ENCODE data around the gene SERPINB7. TPM values are rescaled to one million over a fixed set of nuclear protein-coding genes. Genes with fewer than 3 reads are reported as not detected.

The SERPINB7 gene
- total RNA-seq, 1 experiment from 2014 or later, result not detected

- no peaks in the 10 kb centered on the region for H3K9me3 ChIP-seq (ENCODE audit: control insufficient read depth, low read depth, low read length)
- no peak overlapping the region for H4K5ac ChIP-seq (ENCODE audit: insufficient read length, low read depth, low read length)
- no peak overlapping the region for H2AK5ac ChIP-seq (ENCODE audit: insufficient read length, low read length)
- no peak for DNase-seq
- Mint-ChIP-seq H3K27me3 (ENCODE audit: low read depth) (no peaks in the 10 kb centered on the region), H3K9me3 (no peaks in the 10 kb centered on the region), H3K4me1 (no peaks in the 10 kb centered on the region), H3K4me3 (no peak overlapping the region), H3K36me3 (ENCODE audit: insufficient read depth in 1 of 3, low read depth in 3 of 3) (no peaks in the 10 kb centered on the region), H3K27ac (no peak overlapping the region)
- H3K79me1 ChIP-seq (ENCODE audit: insufficient read depth, low read depth, low read length, poor library complexity, severe bottlenecking), result no peaks in the 10 kb centered on the region
- H3K27ac ChIP-seq (ENCODE audit: insufficient read length, low read depth, low read length), result no peak overlapping the region
- H3K23me2 ChIP-seq (ENCODE audit: insufficient read length, low read depth, low read length, poor library complexity, severe bottlenecking), result no peaks in the 10 kb centered on the region
- H2BK12ac ChIP-seq (ENCODE audit: insufficient read length, low read depth, low read length), result no peak overlapping the region
- no peak overlapping the region for H4K8ac ChIP-seq (replicated peaks; ENCODE audit: insufficient read length, low read depth, low read length)
- no peaks in the 10 kb centered on the region for H4K20me1 ChIP-seq (ENCODE audit: control insufficient read depth, insufficient read depth, insufficient read length)
- H3K9ac ChIP-seq (ENCODE audit: extremely low read depth, insufficient read length, low read length), result no peak overlapping the region
- TF ChIP-seq CTCF (conservative IDR thresholded peaks at IDR 0.05), result no peak
- no peak overlapping the region for H3T11ph ChIP-seq (ENCODE audit: low read length)
- H3K79me2 ChIP-seq (ENCODE audit: insufficient read depth, low read length), result no peaks in the 10 kb centered on the region
- H3K56ac ChIP-seq (ENCODE audit: insufficient read length, low read depth, low read length), result no peak overlapping the region
- H3K4ac ChIP-seq (ENCODE audit: low read depth, low read length), result no peak overlapping the region
- H4K91ac ChIP-seq (ENCODE audit: insufficient read length, low read depth, low read length), result no peak overlapping the region
- no peaks in the 10 kb centered on the region for H3K27me3 ChIP-seq (ENCODE audit: insufficient read depth, low read length)
- no peak overlapping the region for H2BK120ac ChIP-seq (ENCODE audit: low read depth, low read length, poor library complexity, severe bottlenecking)
- H3K14ac ChIP-seq (ENCODE audit: insufficient read depth, low read length), result no peak overlapping the region
- no peak overlapping the region for H3K4me2 ChIP-seq (ENCODE audit: insufficient read depth, insufficient read length, low read length)
- H3K4me1 ChIP-seq (ENCODE audit: insufficient read depth, low read length), result no peaks in the 10 kb centered on the region
- no peak overlapping the region for H3K23ac ChIP-seq (ENCODE audit: insufficient read length, low read depth, low read length)
- H3K18ac ChIP-seq (ENCODE audit: insufficient read length, low read depth, low read length), result no peak overlapping the region
- no peak overlapping the region for H2BK15ac ChIP-seq (ENCODE audit: low read depth, low read length)
- no peak overlapping the region for H2BK5ac ChIP-seq (ENCODE audit: insufficient read length, low read length)
- H2BK20ac ChIP-seq (ENCODE audit: low read depth, low read length, poor library complexity, severe bottlenecking), result no peak overlapping the region
- WGBS (ENCODE audit: extremely low coverage, insufficient read length, low lambda C conversion rate), result no CpG with 5 or more reads among the region's 7 CpGs
- H2AFZ ChIP-seq (ENCODE audit: low read length), result no peak overlapping the region
Observed at GRCh38 chr18:63843008-63843407, 67.8 kb downstream of the SERPINB7 start.

Data from H9 (cell line).